Measurements from ENCODE around the gene HKDC1.
"Not testable (repeated sequence)": the region's sequence is repeated elsewhere in the genome, so short reads cannot be mapped to it uniquely, and the experiment has no call there.

Gene HKDC1

GRCh38 chr10:69278446-69278963 lies 58.4 kb downstream of the HKDC1 start, which contains the start of gene HK1:
Gene HK1 (plus strand): TSS chr10:69278496.
- Mint-ChIP-seq H3K27ac (no peak within 1 kb of the TSS), H3K27me3 (ENCODE audit: low read depth) (peaks cover 3% of the 10 kb centered on the region), H3K36me3 (ENCODE audit: low read depth) (no peaks in the 10 kb centered on the region), H3K4me1 (no peaks in the 10 kb centered on the region), H3K4me3 (no peak within 1 kb of the TSS), H3K9me3 (peaks cover 3% of the 10 kb centered on the region)
- no peak for TF ChIP-seq CTCF (IDR thresholded peaks at IDR 0.05; ENCODE audit: unreplicated experiment in 3 of 3)

- TF ChIP-seq CTCF (IDR thresholded peaks at IDR 0.05; ENCODE audit: unreplicated experiment in 3 of 3) = no peak
- Mint-ChIP-seq H3K9me3 (peaks cover 3% of the 10 kb centered on the region), H3K27ac (no peak overlapping the region), H3K36me3 (ENCODE audit: low read depth) (no peaks in the 10 kb centered on the region), H3K4me1 (no peaks in the 10 kb centered on the region), H3K4me3 (no peak overlapping the region), H3K27me3 (ENCODE audit: low read depth) (peaks cover 3% of the 10 kb centered on the region)
Measured at GRCh38 chr10:69279110-69279509, 59.0 kb downstream of the HKDC1 start.

GRCh38 chr10:69281507-69282413 lies 61.6 kb downstream of the HKDC1 start:
- Mint-ChIP-seq H3K4me3 (no peak overlapping the region), H3K36me3 (ENCODE audit: low read depth) (no peaks in the 10 kb centered on the region), H3K9me3 (no peaks in the 10 kb centered on the region), H3K4me1 (no peaks in the 10 kb centered on the region), H3K27me3 (ENCODE audit: low read depth) (peaks cover 7% of the 10 kb centered on the region), H3K27ac (no peak overlapping the region)
- TF ChIP-seq CTCF (IDR thresholded peaks at IDR 0.05; ENCODE audit: unreplicated experiment in 3 of 3) = no peak

- H3K4me1 Mint-ChIP-seq, H3K27ac Mint-ChIP-seq, H3K4me3 Mint-ChIP-seq: not testable (repeated sequence)
Measured at GRCh38 chr10:69284402-69284801, 64.3 kb downstream of the HKDC1 start.

GRCh38 chr10:69285699-69286098 lies 65.6 kb downstream of the HKDC1 start:
- Mint-ChIP-seq H3K4me1 (no peaks in the 10 kb centered on the region), H3K9me3 (no peaks in the 10 kb centered on the region), H3K27me3 (ENCODE audit: low read depth) (peaks cover 10% of the 10 kb centered on the region), H3K4me3 (no peak overlapping the region), H3K36me3 (ENCODE audit: low read depth) (no peaks in the 10 kb centered on the region), H3K27ac (no peak overlapping the region)
- TF ChIP-seq CTCF (IDR thresholded peaks at IDR 0.05; ENCODE audit: unreplicated experiment in 3 of 3) = no peak

More at GRCh38 chr10:69284402-69284801, 64.3 kb downstream of the HKDC1 start:
- H3K9me3 Mint-ChIP-seq; H3K36me3 Mint-ChIP-seq (ENCODE audit: low read depth); H3K27me3 Mint-ChIP-seq (ENCODE audit: low read depth): not testable (repeated sequence)

- no peaks in the 10 kb centered on the region for H3K4me1 Mint-ChIP-seq
- TF ChIP-seq CTCF (IDR thresholded peaks at IDR 0.05; ENCODE audit: unreplicated experiment in 3 of 3) = no peak
- H3K27me3 Mint-ChIP-seq (ENCODE audit: low read depth) = peaks cover 11% of the 10 kb centered on the region
- H3K36me3 Mint-ChIP-seq (ENCODE audit: low read depth) = no peaks in the 10 kb centered on the region
- no peaks in the 10 kb centered on the region for H3K9me3 Mint-ChIP-seq
- H3K4me3 Mint-ChIP-seq = no peak overlapping the region
- H3K27ac Mint-ChIP-seq = no peak overlapping the region
Measured at GRCh38 chr10:69287181-69287580, 67.0 kb downstream of the HKDC1 start.

Measured in nephron (organoid).